G401.6 (cell line): Measurements from ENCODE around the gene EIPR1.

Experiments
- FAIRE-seq: peaks from 2 replicates; lab custom pipeline; 2012; peaks lifted over from hg19 to GRCh38; lab: Jason Lieb, UNC

The EIPR1 gene

DNA sequence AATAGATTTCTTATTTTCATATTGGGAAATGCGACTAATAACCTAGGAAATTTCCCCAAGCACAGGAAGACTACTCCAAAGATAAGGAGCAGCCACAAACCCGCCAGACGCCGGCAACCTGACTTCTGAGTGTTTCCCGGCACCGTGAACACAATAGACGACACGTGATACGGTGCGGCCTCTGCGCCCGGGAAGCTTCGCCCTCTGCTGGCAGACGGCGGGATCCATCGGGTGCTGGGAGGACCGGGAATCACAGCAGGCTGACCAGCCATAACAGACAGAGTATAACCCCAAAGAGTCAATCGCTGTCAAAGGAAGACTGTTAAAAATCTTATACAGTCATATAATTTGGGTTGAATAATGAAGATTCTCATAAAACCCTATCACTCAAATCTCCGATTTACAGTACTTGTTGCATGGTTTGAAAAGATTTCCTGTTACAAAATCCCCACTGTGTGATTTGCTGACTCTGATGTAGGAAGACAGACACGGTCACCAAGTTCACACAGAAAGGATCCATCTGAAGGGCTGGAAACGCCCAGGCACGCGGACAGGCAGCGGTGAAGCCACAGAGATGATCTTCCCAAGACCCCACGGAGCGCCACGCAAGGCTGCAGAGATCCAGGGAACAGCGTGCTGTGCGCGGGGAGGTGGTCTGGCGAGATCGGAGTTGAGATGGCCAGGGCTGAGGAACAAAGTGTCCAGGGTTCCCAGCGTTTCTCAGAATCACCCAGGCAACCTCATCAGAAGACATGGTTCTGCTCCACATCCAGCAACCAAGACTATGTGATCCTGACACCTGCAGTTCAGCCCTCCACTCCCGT is 73.8 kb downstream of the EIPR1 start:
- peak; percentile 87 for FAIRE-seq

DNA sequence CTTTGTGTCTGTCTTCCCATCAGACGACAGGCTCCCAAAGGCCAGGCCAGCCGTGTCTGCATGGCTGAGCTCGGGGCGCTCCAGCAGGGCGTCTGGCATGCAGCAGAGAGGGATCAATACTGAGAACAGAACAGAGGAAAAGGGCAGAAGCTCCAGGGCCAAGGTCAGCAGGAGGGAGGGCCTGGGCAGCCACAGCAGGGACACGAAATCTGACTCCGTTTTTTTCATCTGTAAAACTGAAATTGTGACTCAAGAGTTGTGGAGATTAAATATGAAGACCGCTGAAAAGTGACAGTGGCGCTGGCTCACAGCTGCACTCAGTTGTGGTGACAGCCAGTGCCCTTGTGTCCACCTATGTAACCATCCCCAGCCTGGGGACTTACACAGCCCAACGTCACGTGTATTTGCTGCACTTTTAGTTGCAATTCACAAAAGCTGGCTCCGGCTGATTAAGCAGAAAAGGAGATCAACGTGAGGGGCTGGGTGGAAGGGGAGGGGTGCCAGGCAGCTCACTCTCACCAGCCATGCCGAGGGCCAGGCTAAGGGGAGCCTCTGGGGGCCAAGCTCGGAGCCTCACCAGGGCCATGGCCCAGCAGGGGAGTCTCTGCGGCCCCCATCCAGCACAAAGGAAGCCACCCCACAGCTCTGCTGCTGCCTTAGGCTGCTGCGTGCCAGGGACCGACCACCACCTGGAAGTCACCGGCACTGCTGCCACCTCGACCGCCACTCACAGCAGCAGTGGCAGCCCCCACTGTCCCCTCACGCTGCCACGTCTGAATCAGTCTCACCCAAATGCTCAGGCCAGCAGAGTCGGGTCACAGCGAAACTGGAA is 74.7 kb downstream of the EIPR1 start:
- FAIRE-seq: no peak

DNA sequence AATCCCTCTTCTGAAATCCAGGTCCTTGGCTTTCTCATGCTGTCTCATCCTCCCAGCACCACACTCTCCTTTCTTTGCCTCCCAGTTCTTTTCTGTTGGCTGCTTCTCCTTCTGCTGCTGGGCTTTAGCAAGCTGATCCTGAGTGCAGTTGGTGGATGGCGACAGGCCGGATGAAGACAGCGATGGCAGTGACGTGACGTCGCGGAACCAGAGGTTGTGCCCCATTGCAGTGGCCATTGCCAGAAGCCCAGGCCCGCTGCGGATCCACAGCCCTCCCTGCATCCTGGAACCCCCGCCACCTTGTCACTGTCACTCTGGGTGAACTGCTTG is 75.2 kb downstream of the EIPR1 start:
- FAIRE-seq: no peak

DNA sequence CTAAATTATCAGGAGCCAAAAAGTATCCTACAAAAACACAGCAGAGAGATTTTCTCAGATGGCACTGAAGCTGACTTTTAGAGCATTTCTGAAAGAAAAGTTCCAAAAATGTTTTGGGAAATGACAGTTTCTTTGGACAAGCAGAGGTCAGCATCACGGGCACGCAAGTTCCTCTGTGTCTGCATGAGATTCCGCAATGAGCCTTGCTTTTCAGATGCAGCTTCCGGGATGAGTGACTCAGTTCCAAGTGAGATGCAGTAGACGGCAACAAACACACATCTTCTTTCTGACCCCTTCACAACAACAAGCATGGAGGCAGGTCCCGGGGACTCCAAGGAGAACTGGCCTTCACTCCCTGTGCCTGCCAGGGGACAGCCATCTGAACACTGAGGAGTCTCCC is 76.6 kb downstream of the EIPR1 start:
- no peak for FAIRE-seq

DNA sequence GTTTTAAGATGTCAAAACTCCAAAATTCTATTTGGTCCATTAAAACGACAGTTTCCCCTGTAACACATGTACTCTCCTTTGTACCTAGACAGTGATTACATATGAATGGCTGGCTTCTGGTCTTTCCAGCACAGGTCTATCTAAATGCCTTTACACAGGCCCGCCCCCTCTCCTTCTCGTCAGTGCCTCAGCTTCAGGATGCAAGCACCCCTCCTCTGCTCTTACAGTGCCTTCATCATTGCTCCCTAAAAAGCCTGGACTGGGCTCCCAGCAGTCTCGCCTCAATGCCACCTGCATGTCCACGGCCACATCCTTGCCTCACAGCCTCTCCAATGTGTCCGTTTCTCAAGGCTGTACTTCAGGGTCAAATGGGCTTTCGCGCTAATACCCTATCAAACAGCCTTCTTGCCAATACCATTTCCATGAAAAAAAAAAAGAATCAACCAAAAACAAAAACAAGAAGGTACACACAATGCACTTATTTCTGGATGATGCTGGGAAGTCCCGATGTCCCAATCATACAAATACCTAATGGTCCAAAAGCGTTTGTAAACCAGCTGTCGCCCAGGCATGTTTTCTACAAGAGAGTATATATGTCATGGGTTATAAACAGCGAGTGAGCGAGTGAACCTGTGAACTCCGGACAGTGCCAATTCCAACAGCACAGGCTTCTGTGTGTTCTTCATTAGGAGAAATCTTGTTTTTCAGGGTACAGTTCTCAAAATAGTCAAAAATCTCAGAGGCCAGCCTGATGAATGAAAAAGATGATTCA is 77.2 kb downstream of the EIPR1 start:
- FAIRE-seq: no peak

DNA sequence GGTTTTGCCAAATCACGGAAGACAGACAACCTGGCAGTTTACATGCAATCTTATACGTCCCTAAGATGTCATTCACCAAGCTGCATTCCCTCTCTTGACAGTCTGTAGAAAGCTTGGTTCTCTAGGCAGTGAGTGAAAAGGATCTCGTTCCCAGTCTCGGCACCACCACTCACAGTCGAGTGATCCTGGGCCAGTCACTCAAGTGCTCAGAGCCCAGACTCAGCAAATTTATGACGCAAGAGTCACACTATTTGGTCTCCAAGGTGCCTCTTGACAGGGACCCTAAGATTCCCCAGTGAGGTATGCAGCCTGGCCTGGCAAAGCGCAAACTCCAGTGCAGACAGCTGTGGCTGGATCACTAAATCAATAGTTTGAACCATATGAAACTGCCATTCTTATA is 77.9 kb downstream of the EIPR1 start:
- no peak for FAIRE-seq

DNA sequence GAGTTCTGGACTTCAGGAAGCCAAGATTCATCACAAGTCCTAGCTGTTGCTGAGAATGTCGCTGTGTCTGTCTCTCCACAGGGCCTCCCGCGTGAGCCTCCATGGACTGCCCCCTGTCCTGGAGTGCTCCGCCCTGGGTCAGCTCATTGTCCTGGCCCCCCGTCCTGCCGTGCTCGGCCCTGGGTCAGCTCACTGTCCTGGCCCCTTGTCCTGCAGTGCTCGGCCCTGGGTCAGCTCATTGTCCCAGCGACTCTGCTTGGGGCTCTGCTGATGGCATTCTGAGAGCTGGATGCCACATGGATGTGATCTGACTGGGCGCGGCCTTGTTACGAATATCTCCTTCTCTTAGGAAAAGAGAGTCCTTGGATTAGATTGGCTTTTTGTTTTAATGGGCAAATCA is 78.5 kb downstream of the EIPR1 start:
- no peak for FAIRE-seq

DNA sequence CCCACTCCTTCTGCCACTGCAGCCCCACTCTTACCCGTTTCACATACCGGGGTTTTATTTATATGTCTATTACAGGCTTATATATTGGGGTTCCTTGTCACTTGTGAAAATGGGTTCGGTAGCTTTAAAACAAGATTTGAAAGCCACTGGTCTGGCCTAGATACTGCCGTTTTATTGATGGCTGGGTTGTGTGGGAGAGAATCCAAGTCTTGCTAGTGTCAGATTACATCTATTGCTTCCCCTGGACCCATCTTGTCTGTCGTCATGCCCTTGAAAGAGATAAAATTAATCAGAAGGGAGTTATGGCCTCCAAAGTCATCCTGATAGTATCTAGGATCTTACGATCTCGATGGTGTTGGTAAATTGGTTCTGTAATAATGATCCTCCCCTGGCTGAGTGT is 79.4 kb downstream of the EIPR1 start:
- no peak for FAIRE-seq

DNA sequence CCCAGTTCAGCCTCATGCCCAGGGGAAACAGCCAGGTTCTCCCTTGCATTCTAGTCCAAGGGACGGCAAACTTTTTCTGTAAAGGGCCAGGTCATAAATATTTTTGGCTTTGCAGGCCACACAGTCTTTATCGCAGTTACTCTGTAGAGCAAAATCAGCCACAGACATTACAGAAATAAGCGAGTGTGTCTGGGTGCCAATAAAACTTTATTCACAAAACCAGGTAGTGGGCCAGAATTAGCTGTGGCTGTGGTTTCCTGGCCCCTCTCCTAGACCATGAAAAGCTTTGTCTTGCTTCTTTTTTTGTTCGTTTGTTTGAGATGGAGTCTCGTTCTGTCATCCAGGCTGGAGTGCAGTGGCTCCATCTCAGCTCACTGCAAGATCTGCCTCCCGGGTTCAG is 80.1 kb downstream of the EIPR1 start:
- FAIRE-seq: no peak

DNA sequence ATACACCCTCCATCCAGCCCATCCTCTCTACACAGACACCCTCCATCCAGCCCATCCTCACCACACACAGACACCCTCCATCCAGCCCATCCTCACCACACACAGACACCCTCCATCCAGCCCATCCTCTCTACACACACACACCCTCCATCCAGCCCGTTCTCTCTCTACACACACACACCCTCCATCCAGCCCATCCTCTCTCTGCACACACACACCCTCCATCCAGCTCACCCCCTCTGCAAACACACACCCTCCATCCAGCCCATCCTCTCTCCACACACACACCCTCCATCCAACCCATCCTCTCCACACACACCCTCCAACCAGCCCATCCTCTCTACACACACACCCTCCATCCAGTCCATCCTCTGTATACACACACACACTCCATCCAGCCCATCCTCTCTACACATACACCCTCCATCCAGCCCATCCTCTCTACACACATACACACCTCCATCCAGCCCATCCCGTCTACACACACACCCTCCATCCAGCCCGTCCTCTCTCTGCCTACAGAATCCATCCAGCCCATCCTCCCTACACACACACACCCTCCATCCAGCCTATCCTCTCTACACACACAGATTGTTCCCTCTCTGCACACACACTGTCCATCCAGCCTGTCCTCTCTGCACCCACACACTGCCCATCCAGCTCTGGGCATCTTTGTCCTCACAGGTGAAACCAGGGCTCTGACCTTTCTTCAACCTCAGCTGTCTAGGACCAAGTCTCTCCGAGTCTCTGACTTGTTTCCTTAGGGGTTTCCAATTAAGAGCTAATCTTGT is 81.2 kb downstream of the EIPR1 start:
- FAIRE-seq: no peak

DNA sequence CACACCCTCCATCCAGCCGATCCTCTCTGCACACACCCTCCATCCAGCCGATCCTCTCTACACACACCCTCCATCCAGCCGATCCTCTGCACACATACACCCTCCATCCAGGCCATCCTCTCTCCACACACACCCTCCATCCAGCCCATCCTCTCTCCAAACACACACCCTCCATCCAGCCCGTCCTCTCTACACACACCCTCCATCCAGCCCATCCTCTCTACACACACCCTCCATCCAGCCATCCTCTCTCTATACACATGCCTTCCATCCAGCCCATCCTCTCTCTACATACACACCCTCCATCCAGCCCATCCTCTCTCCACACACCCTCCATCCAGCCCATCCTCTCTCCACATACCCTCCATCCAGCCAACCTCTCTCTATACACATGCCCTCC is 83.1 kb downstream of the EIPR1 start:
- FAIRE-seq: no peak

DNA sequence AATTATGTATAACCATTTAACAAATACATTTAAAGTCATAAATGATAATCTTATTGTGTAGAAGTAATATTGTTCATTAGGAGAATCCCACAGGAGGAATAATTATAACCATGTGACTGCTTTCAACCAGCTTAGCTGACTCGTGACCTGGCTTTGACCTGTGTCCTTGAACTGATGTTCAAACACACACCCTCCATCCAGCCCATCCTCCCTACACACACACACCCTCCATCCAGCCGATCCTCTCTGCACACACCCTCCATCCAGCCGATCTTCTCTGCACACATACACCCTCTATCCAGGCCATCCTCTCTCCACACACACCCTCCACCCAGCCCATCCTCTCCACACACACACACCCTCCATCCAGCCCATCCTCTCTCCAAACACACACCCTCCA is 83.5 kb downstream of the EIPR1 start:
- FAIRE-seq: no peak

DNA sequence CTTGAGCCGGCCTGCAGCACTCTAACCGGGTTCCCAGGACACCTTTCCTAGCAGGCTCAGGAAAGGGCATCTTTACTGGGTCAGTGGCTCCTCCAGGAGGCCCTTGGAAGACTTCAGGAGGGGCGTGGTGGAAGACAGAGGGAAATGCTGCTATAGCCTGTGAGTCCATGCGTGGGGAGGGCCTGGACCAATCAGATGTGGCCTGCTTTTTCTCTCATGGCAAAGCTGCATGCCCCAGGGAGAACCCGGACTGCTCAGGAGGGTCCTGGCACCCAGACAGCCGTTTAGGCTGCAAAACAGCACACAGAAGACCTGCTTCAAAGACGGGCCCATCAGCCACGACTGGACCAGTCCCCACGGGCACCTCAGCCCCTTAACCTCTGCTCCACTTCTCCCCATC is 84.4 kb downstream of the EIPR1 start:
- no peak for FAIRE-seq

DNA sequence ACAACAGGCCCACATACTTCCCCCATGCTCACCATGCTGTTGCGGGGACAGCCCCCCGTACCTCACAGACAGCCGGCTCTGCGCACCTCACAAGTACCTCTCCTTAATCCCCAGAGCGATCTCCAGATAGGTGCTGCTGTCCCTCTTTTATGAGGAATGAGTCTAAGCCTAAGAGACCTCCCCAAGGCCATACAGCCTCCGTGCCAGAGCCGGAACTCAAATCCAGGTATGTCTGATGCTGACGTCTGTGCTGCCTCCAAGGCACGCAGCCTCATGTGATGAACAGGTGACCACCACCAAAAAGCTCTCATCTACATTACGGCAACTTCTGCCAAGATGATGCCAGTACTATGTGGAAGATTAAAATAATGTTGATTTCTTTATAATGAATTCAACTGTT is 85.2 kb downstream of the EIPR1 start:
- FAIRE-seq: no peak

DNA sequence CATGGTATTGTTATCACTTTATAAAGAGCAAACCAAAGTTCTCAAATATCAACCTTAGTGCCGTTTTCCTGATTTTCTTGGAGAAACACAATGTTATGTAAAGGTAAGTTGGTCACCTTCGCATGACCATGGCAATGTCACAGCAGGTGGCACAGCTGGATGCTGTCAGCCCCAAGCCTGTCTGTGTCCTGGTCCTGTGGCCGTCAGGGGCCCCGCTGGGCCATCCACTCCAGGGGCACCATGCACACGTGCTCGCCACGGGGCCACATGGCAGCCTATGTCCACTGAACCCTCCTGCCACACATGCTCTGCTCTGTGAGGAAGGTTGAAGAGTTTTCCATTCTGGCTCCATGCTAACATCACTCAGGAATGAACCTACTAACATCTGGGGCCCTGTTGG is 85.9 kb downstream of the EIPR1 start:
- no peak for FAIRE-seq

DNA sequence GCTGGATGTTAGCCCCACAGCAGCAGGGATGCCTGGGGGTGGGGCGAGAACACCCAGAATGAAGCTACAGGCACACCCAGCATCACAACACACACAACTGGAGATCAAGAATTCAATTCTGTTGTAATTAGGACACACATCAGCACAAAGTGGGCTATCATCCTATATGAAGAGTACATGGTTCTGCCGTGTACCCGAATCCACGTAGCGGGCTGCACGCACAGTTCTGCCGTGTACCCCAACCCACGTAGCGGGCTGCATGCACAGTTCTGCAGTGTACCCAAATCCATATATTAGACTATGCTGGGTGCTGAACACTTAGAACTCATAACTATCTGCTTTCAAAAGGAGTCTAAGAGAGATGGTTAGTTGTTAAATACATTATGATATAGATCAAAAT is 86.5 kb downstream of the EIPR1 start:
- FAIRE-seq: no peak

DNA sequence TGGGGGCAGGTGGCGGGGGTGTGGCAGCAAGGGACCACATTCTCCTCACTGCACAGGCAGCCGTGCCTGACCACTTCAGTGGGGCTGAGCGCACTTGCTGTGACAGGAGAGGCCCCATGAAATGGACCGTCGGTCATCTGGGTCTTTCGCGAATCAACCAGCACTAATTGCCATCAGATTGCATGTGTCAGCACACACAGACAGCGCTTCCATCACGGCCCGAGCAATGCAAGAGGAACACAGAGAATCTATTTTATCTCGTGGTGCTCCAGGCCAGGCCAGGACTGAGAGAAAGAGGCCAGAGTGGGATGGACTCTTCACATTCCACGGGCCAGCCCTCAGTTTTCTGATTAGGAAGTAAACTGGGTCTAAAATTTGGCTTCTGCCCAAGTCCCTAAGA is 87.0 kb downstream of the EIPR1 start:
- no peak for FAIRE-seq

DNA sequence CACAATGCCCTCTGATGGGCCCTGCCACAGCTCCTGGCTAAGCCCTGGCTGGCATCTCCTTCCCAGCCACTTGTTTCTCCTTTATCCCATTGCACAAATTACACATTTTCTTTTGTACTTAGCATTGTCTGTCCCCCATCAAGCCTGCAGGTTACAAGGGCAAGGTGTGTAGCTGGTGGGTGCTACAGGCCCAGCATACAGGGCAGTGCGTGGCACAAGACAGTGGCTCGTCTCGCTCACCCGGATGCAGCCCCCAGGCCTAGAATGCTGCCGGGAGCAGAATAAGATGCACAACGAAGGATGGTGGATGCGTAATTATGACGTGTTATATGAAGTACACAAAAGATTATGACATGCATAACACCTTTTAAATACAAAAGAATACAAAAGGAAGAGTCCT is 87.6 kb downstream of the EIPR1 start:
- FAIRE-seq: no peak

DNA sequence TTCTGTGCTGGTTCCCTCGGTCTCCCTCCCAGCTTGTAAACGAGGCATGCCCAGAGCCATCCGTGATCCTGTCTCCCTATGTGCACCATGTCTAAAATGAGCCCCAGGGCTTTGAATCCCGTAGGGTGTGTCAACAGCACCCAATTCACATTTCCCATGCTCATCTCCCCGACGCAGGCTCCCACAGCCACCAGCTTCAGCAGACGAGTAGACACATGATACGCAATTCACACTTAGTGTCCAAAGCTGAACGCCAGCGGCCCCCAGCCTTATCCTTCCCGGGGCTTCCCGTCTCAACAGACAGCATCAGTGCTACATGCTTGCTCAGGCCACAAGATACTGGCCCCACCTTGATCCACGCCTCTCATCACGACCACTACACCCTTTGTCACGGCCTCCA is 88.1 kb downstream of the EIPR1 start:
- FAIRE-seq: no peak

DNA sequence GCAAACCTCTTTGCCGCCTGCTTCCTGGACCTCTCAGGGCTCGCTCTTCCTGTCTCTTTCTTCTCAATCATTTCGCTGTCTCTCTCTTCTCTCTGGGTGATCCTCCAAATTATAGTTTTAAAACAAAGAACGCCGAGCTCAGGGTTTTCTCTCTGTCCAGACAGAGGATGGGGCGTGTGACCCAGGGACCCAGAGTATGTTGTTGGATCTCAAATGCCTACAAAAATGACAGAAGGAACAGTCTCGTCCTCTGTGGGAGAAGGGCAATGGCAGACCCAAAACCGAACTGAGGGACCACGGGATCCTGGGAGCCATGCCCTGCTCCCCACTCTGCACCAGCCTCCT is 88.5 kb downstream of the EIPR1 start:
- FAIRE-seq: no peak

DNA sequence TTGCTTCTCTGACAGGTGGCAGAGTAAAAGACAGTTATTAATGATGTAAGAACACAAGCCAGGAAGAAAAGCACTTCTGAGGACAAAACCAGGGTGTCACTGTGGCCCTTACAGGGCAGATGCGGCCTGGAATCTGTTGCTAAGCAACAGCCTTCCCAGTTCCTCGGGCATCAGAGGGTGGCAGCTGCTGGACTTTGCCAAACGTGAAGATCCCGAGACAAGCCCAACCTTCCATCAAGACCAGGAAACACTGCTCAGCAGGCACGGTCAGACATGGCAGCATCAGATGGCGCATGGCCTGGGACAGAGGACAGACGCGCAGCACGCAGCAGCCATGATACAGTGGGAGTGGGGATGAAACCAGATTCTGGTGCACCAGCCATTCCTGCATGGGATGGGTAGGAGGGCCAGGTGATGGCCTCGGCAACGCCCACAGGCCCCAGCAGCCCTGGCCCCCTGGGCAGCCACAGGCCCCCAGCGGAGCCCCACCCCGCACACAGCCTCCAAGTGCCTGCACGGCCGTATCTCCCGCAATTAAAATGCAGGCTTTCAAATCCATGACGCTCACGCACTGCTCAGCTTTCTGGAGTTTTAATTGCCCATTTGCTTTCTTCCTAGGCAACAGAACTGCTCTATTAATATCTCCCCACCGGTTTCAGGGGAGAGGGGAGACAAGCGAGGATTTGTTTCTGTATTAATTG is 89.0 kb downstream of the EIPR1 start:
- no peak for FAIRE-seq

DNA sequence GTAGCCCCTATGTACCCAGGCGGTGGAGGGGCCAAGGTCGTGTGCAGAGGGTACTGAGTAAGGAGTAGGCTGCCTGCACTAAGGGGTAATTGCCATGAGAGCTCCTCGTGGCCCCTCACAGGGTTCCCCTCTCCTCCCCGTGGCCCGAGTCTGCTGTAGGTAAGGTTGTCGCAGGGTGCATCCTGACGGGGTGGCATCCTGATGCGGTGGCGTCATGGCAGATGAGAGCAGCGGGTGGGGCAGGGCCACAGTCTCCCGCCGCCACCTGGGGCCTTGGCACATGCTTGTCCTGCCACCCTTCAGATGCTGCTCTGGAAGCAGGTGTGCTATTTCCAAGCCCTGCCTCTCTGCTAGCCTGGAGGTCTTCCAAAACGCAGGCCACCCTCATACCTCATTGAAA is 89.7 kb downstream of the EIPR1 start:
- no peak for FAIRE-seq
